Activated B cell treated with CpG ODN at 0.5 μM for 24 hours (primary cell): ENCODE results near the gene TMEM220. TPM values are rescaled to one million over a fixed set of nuclear protein-coding genes. Genes with fewer than 3 reads are reported as not detected.

Experiments used
- ATAC-seq: fragments of 200-7000 bp; cut with Tn5 transposase; one replicate; pipeline ENCODE4 v1.10.0; 2021; ENCODE audit warnings: low read depth, mild to moderate bottlenecking, moderate library complexity
- CTCF ChIA-PET: fragments of 350-600 bp; sonication (Branson Sonifier 250); formaldehyde crosslinking; loops from one replicate; lab custom pipeline; 2021; ENCODE audit warnings: antibody characterized with exemption; lab: Charles Lee
- POLR2A ChIA-PET: fragments of 350-600 bp; sonication (Branson Sonifier 250); formaldehyde crosslinking; loops from one replicate; lab custom pipeline; 2021; ENCODE audit warnings: antibody characterized with exemption; lab: Charles Lee
- DNase-seq: peaks from one replicate; pipeline ENCODE4 v3.0.0; 2022
- H3K27ac Mint-ChIP-seq: one replicate; pipeline ENCODE4 v1.8.0; 2020; ENCODE audit warnings: mixed read lengths
- H3K27me3 Mint-ChIP-seq: one replicate; pipeline ENCODE4 v1.8.0; 2021; ENCODE audit warnings: mixed read lengths
- H3K36me3 Mint-ChIP-seq: one replicate; pipeline ENCODE4 v1.8.0; 2021; ENCODE audit warnings: low read depth, mixed read lengths
- H3K4me1 Mint-ChIP-seq: one replicate; pipeline ENCODE4 v1.8.0; 2021; ENCODE audit warnings: mixed read lengths
- H3K4me3 Mint-ChIP-seq: one replicate; pipeline ENCODE4 v1.8.0; 2020; ENCODE audit warnings: mild to moderate bottlenecking, mixed read lengths
- H3K9me3 Mint-ChIP-seq: one replicate; pipeline ENCODE4 v1.8.0; 2020; ENCODE audit warnings: mixed read lengths
- intact Hi-C: fragments of 100-400 bp; cut with micrococcal nuclease; formaldehyde crosslinking; loops from one replicate; pipeline ENCODE4 v1.15.1; 2024
- total RNA-seq: library from RNA; stranded (reverse); gene quantifications from 2 replicates; pipeline ENCODE4 v1.2.3, GENCODE V29; 2022
- TF ChIP-seq, protein P1 (sequence below): fragments of 200-600 bp; IDR thresholded peaks from one replicate; pipeline ENCODE4 v1.8.0; 2022; ENCODE audit warnings: antibody characterized with exemption, mild to moderate bottlenecking

Gene TMEM220
- total RNA-seq, 1 donor from 2014 or later, result 1.6 TPM

DNA sequence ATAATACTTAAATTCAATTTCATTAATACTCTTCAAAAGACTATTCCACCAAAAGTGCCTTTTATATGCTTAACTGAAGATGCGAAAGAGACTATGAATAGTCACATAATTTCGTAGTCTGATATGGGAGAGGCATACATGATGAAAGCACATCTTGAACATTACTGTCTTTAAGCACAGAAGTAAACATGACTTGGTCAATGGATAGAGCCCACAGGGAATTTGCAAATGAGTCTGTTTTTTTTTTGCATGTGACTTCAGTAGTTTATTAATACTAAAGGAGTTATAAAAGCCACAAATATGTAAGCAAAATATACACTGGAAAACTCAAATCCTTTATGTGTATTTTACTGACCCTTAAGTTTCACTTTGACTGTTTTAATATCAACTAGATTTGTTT is 16.5 kb downstream of the TMEM220 start:
- ChIA-PET CTCF (no interaction called here), POLR2A (no interaction called here)
- ATAC-seq (no peak), DNase-seq (no peak)
- Mint-ChIP-seq H3K4me1 (no peaks in the 10 kb centered on the region), H3K36me3 (peaks cover 58% of the 10 kb centered on the region), H3K27ac (no peak overlapping the region), H3K27me3 (no peaks in the 10 kb centered on the region), H3K9me3 (no peaks in the 10 kb centered on the region), H3K4me3 (no peak overlapping the region)
- intact Hi-C loops, result no loop called here
- TF ChIP-seq, protein P1, sequence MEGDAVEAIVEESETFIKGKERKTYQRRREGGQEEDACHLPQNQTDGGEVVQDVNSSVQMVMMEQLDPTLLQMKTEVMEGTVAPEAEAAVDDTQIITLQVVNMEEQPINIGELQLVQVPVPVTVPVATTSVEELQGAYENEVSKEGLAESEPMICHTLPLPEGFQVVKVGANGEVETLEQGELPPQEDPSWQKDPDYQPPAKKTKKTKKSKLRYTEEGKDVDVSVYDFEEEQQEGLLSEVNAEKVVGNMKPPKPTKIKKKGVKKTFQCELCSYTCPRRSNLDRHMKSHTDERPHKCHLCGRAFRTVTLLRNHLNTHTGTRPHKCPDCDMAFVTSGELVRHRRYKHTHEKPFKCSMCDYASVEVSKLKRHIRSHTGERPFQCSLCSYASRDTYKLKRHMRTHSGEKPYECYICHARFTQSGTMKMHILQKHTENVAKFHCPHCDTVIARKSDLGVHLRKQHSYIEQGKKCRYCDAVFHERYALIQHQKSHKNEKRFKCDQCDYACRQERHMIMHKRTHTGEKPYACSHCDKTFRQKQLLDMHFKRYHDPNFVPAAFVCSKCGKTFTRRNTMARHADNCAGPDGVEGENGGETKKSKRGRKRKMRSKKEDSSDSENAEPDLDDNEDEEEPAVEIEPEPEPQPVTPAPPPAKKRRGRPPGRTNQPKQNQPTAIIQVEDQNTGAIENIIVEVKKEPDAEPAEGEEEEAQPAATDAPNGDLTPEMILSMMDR, result no peak

DNA sequence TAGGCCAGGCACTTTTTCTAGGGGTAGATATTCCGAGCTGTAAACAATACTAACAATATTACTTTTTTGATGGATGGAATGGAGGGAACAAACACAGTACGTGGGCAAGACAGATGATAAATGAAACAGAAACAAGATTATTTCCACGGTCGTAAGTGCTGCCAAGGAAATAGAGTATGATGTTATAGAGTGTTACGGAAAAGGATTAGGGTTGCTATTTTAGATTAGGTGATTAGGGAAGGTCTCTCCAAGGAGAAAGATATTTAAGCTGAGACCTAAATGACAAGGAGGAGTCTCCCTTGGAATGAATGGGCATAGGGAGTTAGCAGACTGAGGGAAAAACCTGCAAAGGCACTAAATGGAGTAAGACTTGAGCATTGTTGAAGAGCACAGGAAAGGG is 24.1 kb downstream of the TMEM220 start:
- no peak overlapping the region for H3K4me3 Mint-ChIP-seq
- no peak overlapping the region for H3K27ac Mint-ChIP-seq

DNA sequence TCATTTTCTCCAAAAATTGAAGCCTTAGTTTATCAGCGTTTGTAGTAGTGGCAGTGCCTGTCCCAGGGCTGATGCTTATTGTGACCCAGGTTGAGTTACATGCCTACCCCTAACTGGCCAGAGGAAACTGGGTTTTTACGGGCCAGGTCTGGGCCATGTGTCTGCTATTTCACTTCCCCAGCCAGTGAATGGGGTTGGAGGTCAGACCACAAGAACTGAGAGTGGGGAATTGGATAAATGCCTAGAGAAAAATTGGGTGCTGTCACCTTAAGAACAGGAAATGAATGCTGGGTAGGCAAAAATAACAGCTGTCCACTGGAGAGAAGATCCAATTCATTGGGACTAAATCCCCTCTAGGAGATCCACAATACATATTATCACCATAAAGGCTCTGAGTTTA is 27.2 kb downstream of the TMEM220 start:
- ChIA-PET CTCF (no interaction called here), POLR2A (interaction anchor here (0.6 kb wide), 1 partner anchor 1126 kb away, joined by 3 read pairs; the partner anchor contains the start of gene CFAP52)
- intact Hi-C loops, result no loop called here
- Mint-ChIP-seq H3K4me1 (peaks cover 49% of the 10 kb centered on the region), H3K36me3 (peaks cover 38% of the 10 kb centered on the region), H3K4me3 (no peak overlapping the region), H3K27ac (peak overlapping the region; percentile 50), H3K9me3 (no peaks in the 10 kb centered on the region), H3K27me3 (no peaks in the 10 kb centered on the region)
- ATAC-seq (no peak), DNase-seq (no peak)
- TF ChIP-seq, protein P1, result no peak

More for the DNA sequence above, 24.1 kb downstream of the TMEM220 start:
- Mint-ChIP-seq H3K27me3 (no peaks in the 10 kb centered on the region), H3K4me1 (peaks cover 23% of the 10 kb centered on the region), H3K9me3 (no peaks in the 10 kb centered on the region), H3K36me3 (peaks cover 59% of the 10 kb centered on the region)
- ChIA-PET POLR2A (no interaction called here), CTCF (no interaction called here)
- TF ChIP-seq, protein P1, result no peak
- ATAC-seq (no peak), DNase-seq (no peak)
- intact Hi-C loops, result no loop called here

DNA sequence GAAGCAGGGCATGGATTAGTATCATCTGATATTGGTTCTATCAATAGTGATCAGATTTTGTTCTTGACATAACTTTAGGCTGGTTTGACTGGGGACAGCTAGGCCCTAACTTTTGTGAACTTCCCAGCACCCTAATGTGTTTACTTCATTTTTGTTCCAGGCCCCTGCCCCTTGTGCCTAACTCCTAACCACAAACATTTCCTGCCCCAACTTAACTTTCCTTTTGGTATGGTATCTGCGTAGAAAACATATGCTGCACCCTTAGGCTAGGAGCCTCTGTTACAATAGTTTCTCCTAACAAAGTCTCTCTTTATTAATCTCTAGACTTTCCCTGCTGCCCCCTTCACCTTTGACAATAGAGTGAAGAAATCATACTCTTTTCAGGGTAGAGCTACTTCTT is 30.0 kb downstream of the TMEM220 start:
- ChIA-PET CTCF (no interaction called here), POLR2A (no interaction called here)
- TF ChIP-seq, protein P1, result no peak
- H3K9me3 Mint-ChIP-seq, result no peaks in the 10 kb centered on the region
- intact Hi-C loops, result loop anchor here (5.0 kb wide), 1 partner anchor 68 kb away; no protein-coding TSS in a partner anchor
- ATAC-seq (no peak), DNase-seq (no peak)
- peak overlapping the region; percentile 55 for H3K27ac Mint-ChIP-seq
- H3K27me3 Mint-ChIP-seq, result no peaks in the 10 kb centered on the region
- H3K36me3 Mint-ChIP-seq, result peaks cover 25% of the 10 kb centered on the region
- peaks cover 60% of the 10 kb centered on the region for H3K4me1 Mint-ChIP-seq
- H3K4me3 Mint-ChIP-seq, result peak overlapping the region; percentile 16

DNA sequence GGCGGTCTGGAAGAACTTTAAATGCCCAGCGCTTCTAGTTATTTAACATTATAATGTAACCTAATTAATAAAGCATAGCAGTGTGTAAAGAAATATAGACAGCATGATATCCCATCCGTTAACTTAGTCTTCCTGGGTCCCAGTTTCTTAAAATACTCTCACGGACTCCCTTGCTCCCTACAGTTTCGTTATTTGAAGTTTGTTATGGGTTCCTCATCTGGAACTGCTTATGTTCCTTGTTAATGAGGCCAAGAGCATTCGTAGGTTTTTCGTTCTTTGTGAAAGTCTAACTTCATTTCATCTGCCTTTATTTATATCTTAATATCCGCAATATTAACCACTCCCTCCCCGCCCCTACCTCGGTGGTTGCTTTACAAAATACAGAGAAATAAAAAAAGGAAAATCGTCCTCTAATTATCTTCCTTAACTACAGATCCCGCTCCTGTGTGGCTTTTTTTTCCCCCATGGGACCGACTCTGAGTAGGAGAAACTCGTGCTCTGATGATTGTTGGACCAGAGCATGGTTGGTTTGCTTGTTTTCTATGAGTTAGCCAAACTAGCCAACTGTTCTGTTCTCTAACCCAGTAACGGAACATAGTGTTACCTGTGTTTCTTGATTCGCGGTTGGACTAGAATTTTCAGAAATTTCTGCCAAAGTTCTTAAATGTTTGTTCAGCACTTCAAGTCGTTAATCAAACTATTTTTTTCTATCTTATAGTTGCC is 31.6 kb downstream of the TMEM220 start:
- TF ChIP-seq, protein P1, result no peak
- Mint-ChIP-seq H3K36me3 (peaks cover 29% of the 10 kb centered on the region), H3K27ac (peak overlapping the region; percentile 92), H3K4me3 (peak overlapping the region; percentile 92), H3K4me1 (peaks cover 55% of the 10 kb centered on the region), H3K9me3 (no peaks in the 10 kb centered on the region), H3K27me3 (no peaks in the 10 kb centered on the region)
- intact Hi-C loops, result loop anchor here (5.0 kb wide), 1 partner anchor 66 kb away; no protein-coding TSS in a partner anchor
- CTCF ChIA-PET, result no interaction called here
- DNase-seq (no peak), ATAC-seq (no peak)
- POLR2A ChIA-PET, result interaction anchor here (0.6 kb wide), 1 partner anchor 21 kb away, joined by 3 read pairs; no protein-coding TSS in a partner anchor
